NT2/D1 (cell line): ENCODE results near the gene LFNG.

Experiments
- SUZ12 ChIP-seq: IDR thresholded peaks from 2 replicates; pipeline ENCODE4 v1.6.1; 2011; ENCODE audit not compliant: insufficient read length, insufficient read depth; ENCODE audit errors: extremely low read depth
- ZNF274 ChIP-seq: IDR thresholded peaks from 2 replicates; pipeline ENCODE4 v1.6.1; 2011; ENCODE audit warnings: mild to moderate bottlenecking, low read depth, low read length

- TF ChIP-seq ZNF274 (no peak), SUZ12 (no peak)
Measured at GRCh38 chr7:2501947-2502646, 17.5 kb upstream of the LFNG start.
